Measurements from ENCODE around the gene C7orf57.

C7orf57 gene

GRCh38 chr7:48109848-48110663 is 74.7 kb downstream of the C7orf57 start:
- no peak for DNase-seq (ENCODE audit: low read depth in 2 of 2)

GRCh38 chr7:48110868-48111267 is 75.5 kb downstream of the C7orf57 start:
- no peak for DNase-seq (ENCODE audit: low read depth in 2 of 2)

All from fibroblast of skin of left quadriceps (primary cell).